HG03095 (cell line): ENCODE measurements around the gene MRPL37.
"Not testable (repeated sequence)": the region's sequence is repeated elsewhere in the genome, so short reads cannot be mapped to it uniquely, and the experiment has no call there.

Source experiments
- ATAC-seq: cut with Tn5 transposase; IDR thresholded peaks from one replicate; pipeline ENCODE4 v1.9.1; 2021; ENCODE audit warnings: moderate library complexity; ENCODE audit not compliant: unreplicated experiment

The MRPL37 gene

DNA sequence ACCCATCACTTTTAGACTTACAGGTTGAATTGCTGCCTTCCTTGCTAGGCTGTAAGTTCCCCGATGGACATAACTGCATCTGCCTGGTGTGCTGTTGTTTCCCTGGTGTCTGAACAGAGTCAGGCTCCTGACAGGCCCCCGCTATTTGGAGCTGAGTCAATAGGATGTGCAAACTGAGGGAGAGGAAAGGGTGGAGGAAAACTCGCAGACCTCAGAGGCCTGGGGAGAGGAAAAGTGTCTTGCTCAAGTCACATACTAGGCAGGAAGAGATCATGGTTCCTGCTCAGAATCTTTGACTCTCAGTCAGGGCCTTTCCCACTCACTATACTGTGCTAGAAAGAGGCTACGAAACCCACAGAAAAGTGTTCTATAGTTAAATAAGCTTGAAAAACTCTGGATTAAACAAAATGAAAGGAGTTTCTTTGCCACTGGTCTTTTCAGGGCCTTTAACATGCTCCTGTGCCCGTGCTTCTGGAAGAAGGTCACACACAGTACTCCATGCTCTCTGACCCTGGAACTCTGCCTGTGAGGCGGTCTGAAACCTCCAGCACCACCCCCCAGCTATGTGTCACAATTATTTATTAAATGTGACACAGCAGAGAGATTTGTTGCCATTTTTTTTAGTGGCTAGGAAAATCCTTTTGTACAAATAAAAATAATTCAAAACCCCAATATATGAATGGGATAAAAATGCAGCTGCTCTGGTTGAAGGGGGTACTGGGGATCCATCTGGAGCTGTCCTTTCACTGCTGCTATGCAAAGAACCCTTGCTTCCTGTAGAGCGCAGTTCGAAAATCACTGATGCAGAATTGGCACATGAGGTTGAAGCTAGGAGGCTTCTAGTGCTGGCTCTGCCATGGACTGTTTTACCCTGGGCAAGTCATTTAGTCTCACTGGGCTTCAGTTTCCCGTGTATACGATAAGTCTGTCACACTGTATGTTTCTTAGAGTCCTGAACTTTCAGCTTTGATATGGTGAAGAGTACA lies 27.1 kb upstream of the MRPL37 start:
- no peak for ATAC-seq

GRCh38 chr1:54173681-54174080 lies 26.3 kb upstream of the MRPL37 start:
- ATAC-seq, result no peak

- ATAC-seq, result no peak
These were observed 25.9 kb upstream of the MRPL37 start for GRCh38 chr1:54174106-54174505.

DNA sequence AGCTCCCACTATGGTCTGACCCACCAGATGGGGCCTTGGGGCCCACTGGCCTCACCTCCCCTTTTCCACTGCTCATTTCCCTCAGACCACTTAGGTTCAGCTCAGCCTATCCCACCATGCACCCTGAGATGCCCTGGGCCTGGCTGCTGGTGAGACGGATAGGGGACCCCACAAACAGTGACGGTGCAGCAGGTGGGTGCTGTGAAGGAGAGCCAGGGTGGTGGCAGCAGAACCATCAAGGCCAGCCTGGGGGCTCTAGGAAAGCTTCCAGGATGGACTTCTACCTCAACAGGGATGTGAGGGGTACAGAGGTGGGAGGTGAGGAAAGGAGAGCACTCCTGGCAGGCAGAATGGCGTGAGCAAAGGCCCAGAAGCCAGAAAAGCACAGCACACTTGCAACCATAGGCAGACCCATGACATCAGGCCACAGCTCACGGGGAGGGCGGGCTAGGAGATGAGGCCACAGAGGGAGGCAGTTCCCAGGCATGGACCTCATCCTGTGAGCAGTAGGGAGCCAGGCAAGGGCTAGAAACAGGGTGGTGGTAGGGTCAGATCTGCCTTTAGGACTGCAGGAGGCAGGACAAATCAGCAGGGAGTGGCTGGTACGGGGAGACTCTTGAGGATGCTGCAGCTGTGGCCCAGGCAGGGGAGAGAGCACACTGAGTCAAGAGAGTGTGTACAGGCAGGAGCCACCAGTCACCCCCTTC lies 23.2 kb upstream of the MRPL37 start:
- no peak for ATAC-seq

GRCh38 chr1:54177726-54178125 lies 22.2 kb upstream of the MRPL37 start:
- no peak for ATAC-seq

- ATAC-seq, result no peak
These were observed 21.5 kb upstream of the MRPL37 start for GRCh38 chr1:54178296-54179070.

- no peak for ATAC-seq
These were observed 19.1 kb upstream of the MRPL37 start for GRCh38 chr1:54180701-54181360.

GRCh38 chr1:54186056-54186455 lies 13.9 kb upstream of the MRPL37 start:
- no peak for ATAC-seq

DNA sequence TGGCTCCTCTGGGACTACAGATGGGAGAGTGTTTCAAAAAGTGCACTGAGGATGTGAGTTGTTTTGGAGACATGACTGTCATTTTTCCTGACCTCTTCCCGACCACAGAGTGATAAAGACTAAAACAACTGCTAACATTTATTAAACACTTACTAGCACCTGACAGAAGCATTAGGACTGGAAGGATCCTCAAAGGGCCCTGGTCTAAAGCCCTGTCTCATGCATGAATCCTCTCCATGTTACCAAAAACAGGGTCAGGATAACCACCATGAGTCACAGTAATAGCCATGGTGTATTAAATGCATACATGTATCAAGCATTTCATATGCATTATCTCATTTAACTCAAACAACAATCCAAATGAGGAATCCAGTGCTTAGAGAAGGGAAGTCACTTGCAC lies 11.7 kb upstream of the MRPL37 start:
- no peak for ATAC-seq

DNA sequence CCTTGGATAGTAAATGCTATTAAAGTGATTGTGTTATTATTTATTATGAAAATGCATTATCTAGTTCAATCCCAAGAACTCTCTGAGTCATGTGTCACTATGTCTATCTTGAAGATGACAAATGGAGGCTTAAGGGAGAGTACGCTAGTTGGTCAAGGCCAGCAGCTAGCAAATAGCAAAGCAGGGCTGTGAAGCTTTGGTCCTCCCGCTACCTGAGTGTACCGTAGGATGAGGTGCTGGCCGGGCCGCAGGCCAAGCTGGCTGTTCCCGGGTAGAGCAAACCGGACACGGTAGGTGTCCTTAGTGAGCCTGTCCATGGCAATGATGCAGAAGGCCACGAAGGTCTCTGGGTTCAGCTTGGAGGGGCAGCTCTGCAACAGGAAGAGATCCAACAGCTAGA lies 9.4 kb upstream of the MRPL37 start:
- ATAC-seq, result no peak

GRCh38 chr1:54191525-54191924 lies 8.4 kb upstream of the MRPL37 start:
- no peak for ATAC-seq

DNA sequence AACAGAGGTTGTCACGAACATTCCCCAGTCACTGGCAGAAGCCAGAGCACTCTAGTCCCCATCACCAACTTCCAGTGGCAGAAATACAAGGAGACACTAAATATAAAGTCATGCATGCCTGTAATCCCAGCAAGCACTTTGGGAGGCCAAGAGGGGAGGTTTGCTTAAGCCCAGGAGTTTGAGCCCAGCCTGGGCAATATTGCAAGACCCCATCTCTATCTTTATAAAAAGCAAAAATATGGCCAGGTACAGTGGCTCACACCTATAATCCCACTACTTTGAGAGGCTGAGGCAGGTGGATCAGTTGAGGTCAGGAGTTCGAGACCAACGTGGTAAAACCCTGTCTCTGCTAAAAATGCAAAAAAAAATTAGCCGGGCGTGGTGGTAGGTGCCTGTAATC lies 6.5 kb upstream of the MRPL37 start:
- ATAC-seq, result no peak

DNA sequence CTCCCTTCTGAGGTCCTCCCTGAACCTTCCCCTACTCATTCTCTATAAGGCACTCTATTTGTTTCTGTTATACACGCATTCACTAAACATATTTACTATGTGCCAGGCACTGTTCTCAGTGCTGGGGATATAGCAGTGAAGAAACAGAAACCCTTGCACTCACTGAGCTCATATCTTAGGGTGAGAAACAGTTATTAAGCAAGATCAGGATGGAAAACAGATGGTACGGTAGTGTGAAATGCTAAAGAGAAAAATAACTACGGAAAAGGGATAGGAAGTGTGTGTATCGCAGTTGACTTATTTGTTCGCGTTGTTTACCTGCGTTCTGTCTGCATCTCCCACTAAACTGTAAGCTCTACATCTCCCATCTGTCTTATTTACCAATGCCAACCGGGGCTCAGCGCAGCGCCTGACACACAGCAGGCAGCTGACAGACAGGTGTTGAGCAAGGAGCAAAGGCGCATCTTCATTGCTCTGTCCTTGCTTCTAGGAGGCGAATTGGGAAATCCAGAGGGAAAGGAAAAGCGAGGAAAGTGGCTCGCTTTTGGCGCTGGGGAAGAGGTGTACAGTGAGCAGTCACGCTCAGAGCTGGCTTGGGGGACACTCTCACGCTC lies 709 bp upstream of the MRPL37 start:
- ATAC-seq, result no peak

DNA sequence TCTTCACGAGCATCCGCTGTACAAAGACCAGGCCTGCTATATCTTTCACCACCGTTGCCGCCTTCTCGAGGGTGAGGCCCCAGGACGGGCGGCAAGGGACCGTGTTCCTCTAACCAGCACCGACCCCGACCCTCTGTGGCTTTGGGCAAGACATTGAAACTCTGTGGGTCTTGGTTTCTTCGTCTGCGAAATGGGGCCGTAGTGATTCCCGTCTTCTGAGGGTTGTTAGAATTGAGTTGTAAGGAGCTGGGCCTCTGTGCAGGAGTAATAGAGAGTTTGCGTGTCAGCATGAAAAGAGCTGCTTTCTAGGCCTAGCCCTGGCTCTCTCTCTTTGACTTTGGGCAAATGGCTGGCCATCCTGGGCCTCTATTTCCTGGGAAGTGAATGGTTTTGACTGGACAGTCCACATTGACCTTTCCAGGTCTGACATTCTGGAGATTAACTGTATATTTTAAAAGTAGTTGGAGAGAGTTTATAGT lies 591 bp downstream of the MRPL37 start:
- no peak for ATAC-seq

GRCh38 chr1:54204199-54204598 lies 4.2 kb downstream of the MRPL37 start:
- no peak for ATAC-seq

DNA sequence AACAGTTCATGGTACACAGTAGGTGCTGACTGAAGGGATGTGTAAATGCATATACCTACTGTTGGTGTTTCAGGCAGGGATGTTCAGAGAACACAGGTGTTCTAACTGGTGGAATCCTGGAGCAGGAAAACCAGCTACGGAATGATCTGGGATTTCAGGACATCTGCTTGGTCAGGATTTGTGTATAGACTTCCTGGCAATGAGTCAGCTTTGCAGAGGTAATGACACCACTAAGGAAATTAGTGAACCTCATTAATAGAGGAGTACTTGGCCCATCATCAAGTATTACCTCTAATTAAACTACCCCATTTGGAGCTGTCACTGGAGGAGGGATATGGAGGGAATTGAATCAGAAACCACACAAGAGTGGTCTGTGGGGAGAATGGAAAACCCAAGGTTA lies 7.3 kb downstream of the MRPL37 start:
- no peak for ATAC-seq

- not testable (repeated sequence) for ATAC-seq
These were observed 7.9 kb downstream of the MRPL37 start for GRCh38 chr1:54207896-54208295.

DNA sequence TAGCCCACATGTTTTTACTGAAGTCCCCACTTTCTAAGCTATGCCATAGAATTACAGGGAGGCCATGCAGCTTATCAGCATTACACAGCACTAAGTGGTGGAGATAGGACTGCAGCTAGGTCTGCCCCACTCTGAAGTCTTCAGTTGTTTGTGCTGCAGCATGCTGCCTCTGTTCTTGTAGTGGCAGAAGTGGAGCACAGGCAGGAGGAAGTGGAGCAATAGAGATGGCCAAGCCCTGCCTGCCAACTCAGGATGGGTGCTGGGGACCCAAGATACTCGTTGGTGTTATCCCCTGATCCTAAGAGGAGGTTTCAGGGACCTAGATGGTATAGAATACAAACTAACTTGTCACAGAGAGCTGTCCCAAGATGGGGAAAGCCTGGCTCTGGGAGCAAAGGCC lies 12.9 kb downstream of the MRPL37 start:
- no peak for ATAC-seq

DNA sequence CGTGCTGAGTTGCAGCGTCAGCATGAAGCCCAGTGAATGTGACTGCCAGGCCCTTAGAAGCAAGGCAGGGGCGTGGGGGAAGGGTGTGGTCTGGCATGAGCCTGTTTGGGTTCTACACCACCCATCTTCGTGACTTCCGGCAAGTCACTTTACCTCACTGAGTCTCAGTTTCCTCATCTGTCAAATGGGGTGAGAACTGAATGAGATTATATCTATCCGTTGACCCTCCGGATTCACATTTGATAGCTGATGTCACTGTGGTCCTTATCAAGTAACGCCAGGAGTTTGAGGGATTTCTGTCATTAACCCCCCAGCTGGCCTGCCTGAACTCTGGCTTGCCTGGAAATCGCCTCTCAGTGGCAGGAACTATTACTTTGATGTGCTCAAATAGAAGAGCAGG lies 15.6 kb downstream of the MRPL37 start:
- no peak for ATAC-seq
